ENCODE data around the gene PKNOX2.

DNA sequence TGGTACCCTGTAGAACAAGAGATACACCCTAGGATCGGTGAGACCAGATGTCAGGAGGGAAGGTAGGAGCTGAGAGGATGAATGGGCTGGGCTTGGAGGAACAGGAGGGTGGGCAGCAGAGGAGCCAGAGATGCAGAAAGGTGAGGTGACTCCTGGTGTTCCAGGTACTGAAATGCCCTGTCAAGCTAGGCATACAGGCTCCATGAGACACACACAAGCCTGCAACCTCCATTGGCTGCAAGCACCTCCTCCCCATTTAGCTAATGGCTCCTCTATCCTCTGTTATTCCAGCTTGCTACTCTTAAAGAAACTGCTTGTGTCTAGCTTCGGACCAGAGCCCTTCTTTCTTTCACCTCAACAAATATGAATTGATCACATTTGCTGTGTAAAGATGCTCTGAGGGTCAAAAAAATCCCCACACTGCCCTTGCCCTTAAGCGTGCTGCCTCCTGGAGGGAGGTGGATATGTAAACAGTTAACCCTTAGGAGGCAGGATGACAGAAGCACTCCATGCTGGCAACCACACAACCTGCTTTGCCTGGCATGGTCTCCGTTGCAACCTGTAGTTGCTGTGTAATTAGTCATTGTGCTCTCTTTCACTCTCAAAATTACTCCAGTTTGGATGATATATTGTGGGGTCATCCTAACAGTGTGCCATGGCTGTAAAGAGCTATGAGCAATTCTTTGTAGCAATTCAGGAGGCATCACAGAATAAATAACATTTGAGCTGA, 156.0 kb downstream of the PKNOX2 start:
- TF ChIP-seq ZNF586 (CRISPR knock-in tag; conservative IDR thresholded peaks at IDR 0.05) (no peak), ZNF24 (IDR thresholded peaks at IDR 0.05) (no peak), EHMT2 (IDR thresholded peaks at IDR 0.05) (no peak), SAFB (IDR thresholded peaks at IDR 0.05; ENCODE audit: borderline replicate concordance, low read depth, low read length) (no peak), ZNF324 (CRISPR knock-in tag; IDR thresholded peaks at IDR 0.05) (no peak), ZNF354B (CRISPR knock-in tag; IDR thresholded peaks at IDR 0.05) (no peak), ZNF699 (CRISPR knock-in tag; IDR thresholded peaks at IDR 0.05; ENCODE audit: insufficient replicate concordance) (no peak), RAD51 (IDR thresholded peaks at IDR 0.05; ENCODE audit: borderline replicate concordance, low read depth) (no peak)
- TF ChIP-seq, protein P1, sequence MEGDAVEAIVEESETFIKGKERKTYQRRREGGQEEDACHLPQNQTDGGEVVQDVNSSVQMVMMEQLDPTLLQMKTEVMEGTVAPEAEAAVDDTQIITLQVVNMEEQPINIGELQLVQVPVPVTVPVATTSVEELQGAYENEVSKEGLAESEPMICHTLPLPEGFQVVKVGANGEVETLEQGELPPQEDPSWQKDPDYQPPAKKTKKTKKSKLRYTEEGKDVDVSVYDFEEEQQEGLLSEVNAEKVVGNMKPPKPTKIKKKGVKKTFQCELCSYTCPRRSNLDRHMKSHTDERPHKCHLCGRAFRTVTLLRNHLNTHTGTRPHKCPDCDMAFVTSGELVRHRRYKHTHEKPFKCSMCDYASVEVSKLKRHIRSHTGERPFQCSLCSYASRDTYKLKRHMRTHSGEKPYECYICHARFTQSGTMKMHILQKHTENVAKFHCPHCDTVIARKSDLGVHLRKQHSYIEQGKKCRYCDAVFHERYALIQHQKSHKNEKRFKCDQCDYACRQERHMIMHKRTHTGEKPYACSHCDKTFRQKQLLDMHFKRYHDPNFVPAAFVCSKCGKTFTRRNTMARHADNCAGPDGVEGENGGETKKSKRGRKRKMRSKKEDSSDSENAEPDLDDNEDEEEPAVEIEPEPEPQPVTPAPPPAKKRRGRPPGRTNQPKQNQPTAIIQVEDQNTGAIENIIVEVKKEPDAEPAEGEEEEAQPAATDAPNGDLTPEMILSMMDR (IDR thresholded peaks at IDR 0.05 in 2 of 3, conservative IDR thresholded peaks at IDR 0.05 in 1 of 3; ENCODE audit: insufficient read depth in 2 of 3, low read depth in 1 of 3, low read length in 3 of 3), result 0 out of 6 replicates have a peak, but pooled peaks of 1 of the 3 experiments have one; percentile 3
- TF ChIP-seq, protein P2, sequence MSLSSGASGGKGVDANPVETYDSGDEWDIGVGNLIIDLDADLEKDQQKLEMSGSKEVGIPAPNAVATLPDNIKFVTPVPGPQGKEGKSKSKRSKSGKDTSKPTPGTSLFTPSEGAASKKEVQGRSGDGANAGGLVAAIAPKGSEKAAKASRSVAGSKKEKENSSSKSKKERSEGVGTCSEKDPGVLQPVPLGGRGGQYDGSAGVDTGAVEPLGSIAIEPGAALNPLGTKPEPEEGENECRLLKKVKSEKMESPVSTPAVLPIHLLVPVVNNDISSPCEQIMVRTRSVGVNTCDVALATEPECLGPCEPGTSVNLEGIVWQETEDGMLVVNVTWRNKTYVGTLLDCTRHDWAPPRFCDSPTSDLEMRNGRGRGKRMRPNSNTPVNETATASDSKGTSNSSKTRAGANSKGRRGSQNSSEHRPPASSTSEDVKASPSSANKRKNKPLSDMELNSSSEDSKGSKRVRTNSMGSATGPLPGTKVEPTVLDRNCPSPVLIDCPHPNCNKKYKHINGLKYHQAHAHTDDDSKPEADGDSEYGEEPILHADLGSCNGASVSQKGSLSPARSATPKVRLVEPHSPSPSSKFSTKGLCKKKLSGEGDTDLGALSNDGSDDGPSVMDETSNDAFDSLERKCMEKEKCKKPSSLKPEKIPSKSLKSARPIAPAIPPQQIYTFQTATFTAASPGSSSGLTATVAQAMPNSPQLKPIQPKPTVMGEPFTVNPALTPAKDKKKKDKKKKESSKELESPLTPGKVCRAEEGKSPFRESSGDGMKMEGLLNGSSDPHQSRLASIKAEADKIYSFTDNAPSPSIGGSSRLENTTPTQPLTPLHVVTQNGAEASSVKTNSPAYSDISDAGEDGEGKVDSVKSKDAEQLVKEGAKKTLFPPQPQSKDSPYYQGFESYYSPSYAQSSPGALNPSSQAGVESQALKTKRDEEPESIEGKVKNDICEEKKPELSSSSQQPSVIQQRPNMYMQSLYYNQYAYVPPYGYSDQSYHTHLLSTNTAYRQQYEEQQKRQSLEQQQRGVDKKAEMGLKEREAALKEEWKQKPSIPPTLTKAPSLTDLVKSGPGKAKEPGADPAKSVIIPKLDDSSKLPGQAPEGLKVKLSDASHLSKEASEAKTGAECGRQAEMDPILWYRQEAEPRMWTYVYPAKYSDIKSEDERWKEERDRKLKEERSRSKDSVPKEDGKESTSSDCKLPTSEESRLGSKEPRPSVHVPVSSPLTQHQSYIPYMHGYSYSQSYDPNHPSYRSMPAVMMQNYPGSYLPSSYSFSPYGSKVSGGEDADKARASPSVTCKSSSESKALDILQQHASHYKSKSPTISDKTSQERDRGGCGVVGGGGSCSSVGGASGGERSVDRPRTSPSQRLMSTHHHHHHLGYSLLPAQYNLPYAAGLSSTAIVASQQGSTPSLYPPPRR (CRISPR knock-in tag; IDR thresholded peaks at IDR 0.05; ENCODE audit: borderline replicate concordance), result no peak
